IMR-90 (cell line): ENCODE measurements around the gene KRTAP10-11. TPM values are rescaled to one million over a fixed set of nuclear protein-coding genes. Genes with fewer than 3 reads are reported as not detected.

Experiments used
- ATAC-seq: fragments of 200-7000 bp; cut with Tn5 transposase; 2 replicates; pipeline ENCODE4 v1.9.1; 2020; ENCODE audit warnings: low read depth, mild to moderate bottlenecking, moderate library complexity
- BruUV-seq: library from RNA; stranded (reverse); fragments of 400-500 nt; replicated peaks from 2 replicates; lab custom pipeline; 2021; lab: Mats Ljungman, UMichigan
- CTCF ChIA-PET: fragments of 300-600 bp; formaldehyde crosslinking; extraction: SDS; loops from one replicate; lab custom pipeline; 2021; ENCODE audit warnings: antibody characterized with exemption; lab: Yijun Ruan, JAX
- POLR2A ChIA-PET: fragments of 300-600 bp; sonication (Branson Sonifier 250); formaldehyde crosslinking; loops from one replicate; lab custom pipeline; 2022; ENCODE audit warnings: antibody characterized with exemption; ENCODE audit not compliant: unreplicated experiment; lab: Charles Lee
- DNase-seq: peaks from one replicate; pipeline ENCODE4 v3.0.0; 2013
- H2AFZ ChIP-seq: replicated peaks from 2 replicates; pipeline ENCODE3; 2013; ENCODE audit warnings: low read length, mild to moderate bottlenecking; ENCODE audit not compliant: poor library complexity
- H2AK5ac ChIP-seq: 2 replicates; pipeline ENCODE4 v1.6.1; 2013; ENCODE audit warnings: low read depth, low read length, inconsistent platforms
- H2AK9ac ChIP-seq: replicated peaks from 2 replicates; pipeline ENCODE3; 2013; ENCODE audit warnings: mild to moderate bottlenecking, low read depth, low read length, moderate library complexity; ENCODE audit not compliant: poor library complexity
- H2BK120ac ChIP-seq: 2 replicates; pipeline ENCODE4 v1.6.1; 2013; ENCODE audit warnings: low read depth, low read length, inconsistent platforms
- H2BK15ac ChIP-seq: 3 replicates; pipeline ENCODE4 v1.6.1; 2013; ENCODE audit warnings: low read depth, low read length, inconsistent platforms
- H2BK20ac ChIP-seq: 2 replicates; pipeline ENCODE4 v1.6.1; 2013; ENCODE audit warnings: low read depth, mild to moderate bottlenecking, inconsistent platforms, low read length, moderate library complexity
- H2BK5ac ChIP-seq: 2 replicates; pipeline ENCODE4 v1.6.1; 2013; ENCODE audit warnings: mild to moderate bottlenecking, low read depth, low read length, inconsistent platforms; ENCODE audit not compliant: poor library complexity, severe bottlenecking
- H3K14ac ChIP-seq: replicated peaks from 2 replicates; pipeline ENCODE4 v1.6.1; 2013; ENCODE audit warnings: low read depth, low read length, inconsistent platforms
- H3K18ac ChIP-seq: 2 replicates; pipeline ENCODE4 v1.6.1; 2013; ENCODE audit warnings: low read depth, low read length, control low read depth
- H3K23ac ChIP-seq: 2 replicates; pipeline ENCODE4 v1.6.1; 2013; ENCODE audit warnings: low read depth, low read length, inconsistent platforms
- H3K27ac ChIP-seq: 2 replicates; pipeline ENCODE4 v1.5.1; 2013; ENCODE audit warnings: mild to moderate bottlenecking, control low read depth, low read length; ENCODE audit not compliant: insufficient read depth
- H3K27me3 ChIP-seq: 2 replicates; pipeline ENCODE4 v1.6.1; 2013; ENCODE audit warnings: low read length; ENCODE audit not compliant: control insufficient read depth, insufficient read depth
- H3K36me3 ChIP-seq: 2 replicates; pipeline ENCODE4 v1.6.1; 2013; ENCODE audit warnings: low read length, mixed read lengths; ENCODE audit not compliant: control insufficient read depth, insufficient read depth
- H3K4ac ChIP-seq: 2 replicates; pipeline ENCODE4 v1.6.1; 2013; ENCODE audit warnings: low read depth, low read length, inconsistent platforms
- H3K4me1 ChIP-seq: 2 replicates; pipeline ENCODE4 v1.6.1; 2013; ENCODE audit warnings: low read length, mixed read lengths; ENCODE audit not compliant: control insufficient read depth, insufficient read depth
- H3K4me2 ChIP-seq: 2 replicates; pipeline ENCODE4 v1.6.1; 2013; ENCODE audit warnings: low read depth, mild to moderate bottlenecking, control low read depth, low read length, moderate library complexity
- H3K4me3 ChIP-seq: 2 replicates; pipeline ENCODE4 v1.5.1; 2013; ENCODE audit warnings: low read depth, mild to moderate bottlenecking, control low read depth, low read length, moderate library complexity; ENCODE audit not compliant: insufficient read depth
- H3K56ac ChIP-seq: 2 replicates; pipeline ENCODE4 v1.6.1; 2013; ENCODE audit warnings: low read length, inconsistent platforms; ENCODE audit not compliant: insufficient read depth; ENCODE audit errors: extremely low read depth
- H3K79me1 ChIP-seq, 2 experiments: 2 replicates each; pipeline ENCODE4 v1.6.1; 2013; ENCODE audit warnings: low read length in 2 of 2, inconsistent platforms in 1 of 2, low read depth in 1 of 2
- H3K9ac ChIP-seq: 2 replicates; pipeline ENCODE4 v1.6.1; 2013; ENCODE audit warnings: low read depth, low read length, control low read depth
- H3K9me1 ChIP-seq: 2 replicates; pipeline ENCODE4 v1.6.1; 2013; ENCODE audit warnings: low read length, inconsistent platforms; ENCODE audit not compliant: insufficient read depth
- H3K9me3 ChIP-seq: 2 replicates; pipeline ENCODE4 v1.6.1; 2013; ENCODE audit warnings: low read length; ENCODE audit not compliant: control insufficient read depth, insufficient read depth
- H4K20me1 ChIP-seq: 2 replicates; pipeline ENCODE4 v1.6.1; 2013; ENCODE audit warnings: low read length, inconsistent platforms; ENCODE audit not compliant: insufficient read depth
- H4K5ac ChIP-seq: 2 replicates; pipeline ENCODE4 v1.6.1; 2013; ENCODE audit warnings: mild to moderate bottlenecking, low read depth, low read length, control low read depth
- H4K8ac ChIP-seq, 2 experiments: 2 replicates each; pipeline ENCODE4 v1.6.1; 2013; ENCODE audit warnings: low read depth in 2 of 2, low read length in 2 of 2, control low read depth in 1 of 2, inconsistent platforms in 1 of 2
- H4K91ac ChIP-seq: 2 replicates; pipeline ENCODE4 v1.6.1; 2013; ENCODE audit warnings: low read depth, low read length, inconsistent platforms; ENCODE audit not compliant: insufficient read depth
- NFE2L2 ChIP-seq: fragments of 150-350 bp; IDR thresholded peaks from 2 replicates; pipeline ENCODE4 v1.6.1; 2016; ENCODE audit warnings: low read depth, mild to moderate bottlenecking, low read length
- RAD21 ChIP-seq: IDR thresholded peaks from 2 replicates; pipeline ENCODE4 v1.6.1; 2012; ENCODE audit warnings: low read length, improper control_type of control experiment
- WGBS, 2 experiments: methylation state at CpG; one replicate each; pipeline versions ENCODE4 v1.1.5 to v1.1.7; 2013; ENCODE audit warnings: missing lambda C conversion rate in 2 of 2; ENCODE audit not compliant: insufficient read length in 1 of 2; ENCODE audit errors: extremely low coverage in 2 of 2; 5-methylcytosine and 5-hydroxymethylcytosine counted together
- dilution Hi-C: fragments of 300-500 bp; cut with HindIII; formaldehyde crosslinking; loops from one replicate; pipeline ENCODE4 v1.14.3; 2018; ENCODE audit warnings: low sequenced_read_pairs; ENCODE audit not compliant: unreplicated experiment
- in situ Hi-C: fragments of 300-500 bp; cut with MboI; formaldehyde crosslinking; loops from 3 replicates; pipeline ENCODE4 v1.14.3; 2019; ENCODE audit warnings: low sequenced_read_pairs, inconsistent platforms, mixed read lengths
- intact Hi-C: fragments of 100-400 bp; cut with micrococcal nuclease; formaldehyde crosslinking; loops from 2 replicates; pipeline ENCODE4 v1.10.0; 2022
- microRNA-seq, 2 experiments: library from miRNA; stranded (forward) in 1 of 2; unstranded in 1 of 2; fragments of 10-50 nt in 1 of 2; fragments of <30 nt in 1 of 2; gene quantifications in 1 of 2; microRNA quantifications in 1 of 2; one replicate each; pipeline versions ENCODE3 to v1.1.0; 2013 to 2020; ENCODE audit not compliant: insufficient read depth in 1 of 2, insufficient read length in 1 of 2, unreplicated experiment in 1 of 2
- polyA plus RNA-seq, 3 experiments: library from polyadenylated mRNA; depleted of rRNA; stranded (reverse); fragments of >200 nt; gene quantifications; 2 replicates each; pipeline ENCODE4 v1.2.3, GENCODE V29; 2012; ENCODE audit warnings: low replicate concordance in 1 of 3
- small RNA-seq, 5 experiments: library from RNA; depleted of rRNA; stranded (forward); fragments of <200 nt; gene quantifications; one replicate each; pipeline ENCODE3, GENCODE V24; 2012
- total RNA-seq: library from RNA; depleted of rRNA; stranded (reverse); fragments of >200 nt; gene quantifications from 2 replicates; pipeline ENCODE4 v1.2.3, GENCODE V29; 2012; rRNA removed

KRTAP10-11 gene
- total and polyA plus RNA-seq, 2 of the 4 experiments (the other 2 are of a cell fraction), result not detected

GRCh38 chr21:44696572-44696971 lies 50.4 kb downstream of the KRTAP10-11 start:
- Histone ChIP-seq H3K79me1 (no peaks in the 10 kb centered on the region), H3K9me1 (no peaks in the 10 kb centered on the region), H3K4me3 (no peak overlapping the region), H4K5ac (no peak overlapping the region), H2AK5ac (no peak overlapping the region), H4K20me1 (no peaks in the 10 kb centered on the region), H3K9ac (no peak overlapping the region), H3K4me1 (no peaks in the 10 kb centered on the region), H2BK20ac (no peak overlapping the region), H2AFZ (no peak overlapping the region), H2BK5ac (no peak overlapping the region), H4K91ac (no peak overlapping the region), H3K36me3 (no peaks in the 10 kb centered on the region), H3K27me3 (peaks cover 50% of the 10 kb centered on the region), H2BK120ac (no peak overlapping the region), H4K8ac (no peak overlapping the region), H3K9me3 (no peaks in the 10 kb centered on the region; the same call in 1 of the 2 replicates), H2AK9ac (no peak overlapping the region), H3K23ac (no peak overlapping the region), H2BK15ac (no peak overlapping the region), H3K18ac (no peak overlapping the region), H3K56ac (no peak overlapping the region), H3K4me2 (no peak overlapping the region), H3K14ac (no peak overlapping the region), H3K4ac (no peak overlapping the region), H3K27ac (no peak overlapping the region)
- 41% methylated on average over 6 of the region's 10 CpGs; no CpG with 5 or more reads in 1 of the 2 experiments for WGBS, 2 experiments
- no peak for DNase-seq
- CTCF ChIA-PET, result no interaction called here
- intact Hi-C loops, result no loop called here
- no TSS peak for BruUV-seq
- POLR2A ChIA-PET, result no interaction called here
- in situ Hi-C loops, result no loop called here
- TF ChIP-seq RAD21 (no peak), NFE2L2 (no peak)
- ATAC-seq, result no peak
- dilution Hi-C loops, result no loop called here

Small RNA genes lying within 50 kb of the gene (microRNA-seq; reads per million reads assigned to microRNA genes)
- not detected for gene KRTAP12-6P (ENCODE audit: insufficient read depth, insufficient read length)

Small RNA genes lying within 50 kb of the gene (small RNA-seq; reads per million reads assigned to genes)
- 0 reads per million in 5 experiments for gene KRTAP12-6P

Other genes starting within 250 kb of the KRTAP10-11 start
- under 0.01 TPM in 2 replicates for gene LRRC3, start 190.9 kb upstream of the KRTAP10-11 start, total RNA-seq
- 0.38 and 0.53 TPM in 2 replicates for gene LRRC3, start 190.9 kb upstream of the KRTAP10-11 start, polyA plus RNA-seq (2012; rRNA removed)
- not detected in 2 replicates for gene KRTAP10-1, start 106.2 kb upstream of the KRTAP10-11 start, total RNA-seq
- not detected in 2 replicates for gene KRTAP10-1, start 106.2 kb upstream of the KRTAP10-11 start, polyA plus RNA-seq (2012; rRNA removed)
- not detected in 2 replicates for gene KRTAP10-2, start 94.9 kb upstream of the KRTAP10-11 start, total RNA-seq
- not detected in 2 replicates for gene KRTAP10-2, start 94.9 kb upstream of the KRTAP10-11 start, polyA plus RNA-seq (2012; rRNA removed)
- gene KRTAP10-3, start 87.6 kb upstream of the KRTAP10-11 start, total RNA-seq, result not detected in 2 replicates
- gene KRTAP10-3, start 87.6 kb upstream of the KRTAP10-11 start, polyA plus RNA-seq (2012; rRNA removed), result not detected in 2 replicates
- gene KRTAP10-4, start 72.7 kb upstream of the KRTAP10-11 start, total RNA-seq, result not detected in 2 replicates
- not detected in 2 replicates for gene KRTAP10-4, start 72.7 kb upstream of the KRTAP10-11 start, polyA plus RNA-seq (2012; rRNA removed)
- not detected in 2 replicates for gene KRTAP10-5, start 65.8 kb upstream of the KRTAP10-11 start, total RNA-seq
- gene KRTAP10-5, start 65.8 kb upstream of the KRTAP10-11 start, polyA plus RNA-seq (2012; rRNA removed), result not detected in 2 replicates
- not detected in 2 replicates for gene KRTAP10-6, start 53.9 kb upstream of the KRTAP10-11 start, total RNA-seq
- not detected in 2 replicates for gene KRTAP10-6, start 53.9 kb upstream of the KRTAP10-11 start, polyA plus RNA-seq (2012; rRNA removed)
- not detected in 2 replicates for gene KRTAP10-7, start 45.8 kb upstream of the KRTAP10-11 start, total RNA-seq
- not detected in 2 replicates for gene KRTAP10-7, start 45.8 kb upstream of the KRTAP10-11 start, polyA plus RNA-seq (2012; rRNA removed)
- gene KRTAP10-8, start 34.3 kb upstream of the KRTAP10-11 start, total RNA-seq, result not detected in 2 replicates
- not detected in 2 replicates for gene KRTAP10-8, start 34.3 kb upstream of the KRTAP10-11 start, polyA plus RNA-seq (2012; rRNA removed)
- not detected in 2 replicates for gene KRTAP10-9, start 19.3 kb upstream of the KRTAP10-11 start, total RNA-seq
- gene KRTAP10-9, start 19.3 kb upstream of the KRTAP10-11 start, polyA plus RNA-seq (2012; rRNA removed), result not detected in 2 replicates
- gene KRTAP10-10, start 9.1 kb upstream of the KRTAP10-11 start, total RNA-seq, result not detected in 2 replicates
- gene KRTAP10-10, start 9.1 kb upstream of the KRTAP10-11 start, polyA plus RNA-seq (2012; rRNA removed), result not detected in 2 replicates
- gene KRTAP12-4, start 8.2 kb downstream of the KRTAP10-11 start, total RNA-seq, result not detected in 2 replicates
- not detected in 2 replicates for gene KRTAP12-4, start 8.2 kb downstream of the KRTAP10-11 start, polyA plus RNA-seq (2012; rRNA removed)
- gene KRTAP12-3, start 11.5 kb downstream of the KRTAP10-11 start, total RNA-seq, result not detected in 2 replicates
- not detected in 2 replicates for gene KRTAP12-3, start 11.5 kb downstream of the KRTAP10-11 start, polyA plus RNA-seq (2012; rRNA removed)
- not detected in 2 replicates for gene KRTAP12-2, start 20.5 kb downstream of the KRTAP10-11 start, total RNA-seq
- not detected in 2 replicates for gene KRTAP12-2, start 20.5 kb downstream of the KRTAP10-11 start, polyA plus RNA-seq (2012; rRNA removed)
- not detected in 2 replicates for gene KRTAP12-1, start 35.7 kb downstream of the KRTAP10-11 start, total RNA-seq
- not detected in 2 replicates for gene KRTAP12-1, start 35.7 kb downstream of the KRTAP10-11 start, polyA plus RNA-seq (2012; rRNA removed)
- not detected in 2 replicates for gene KRTAP10-12, start 50.8 kb downstream of the KRTAP10-11 start, total RNA-seq
- gene KRTAP10-12, start 50.8 kb downstream of the KRTAP10-11 start, polyA plus RNA-seq (2012; rRNA removed), result not detected in 2 replicates
- gene TSPEAR, start 65.2 kb downstream of the KRTAP10-11 start, total RNA-seq, result not detected in 2 replicates
- not detected in 2 replicates for gene TSPEAR, start 65.2 kb downstream of the KRTAP10-11 start, polyA plus RNA-seq (2012; rRNA removed)
- gene UBE2G2, start 155.4 kb downstream of the KRTAP10-11 start, total RNA-seq, result 65.4 and 75.8 TPM in 2 replicates
- 81.9 and 91.7 TPM in 2 replicates for gene UBE2G2, start 155.4 kb downstream of the KRTAP10-11 start, polyA plus RNA-seq (2012; rRNA removed)
- 64.9 and 103 TPM in 2 replicates for gene SUMO3, start 171.6 kb downstream of the KRTAP10-11 start, total RNA-seq
- 101 and 104 TPM in 2 replicates for gene SUMO3, start 171.6 kb downstream of the KRTAP10-11 start, polyA plus RNA-seq (2012; rRNA removed)
- gene PTTG1IP, start 227.3 kb downstream of the KRTAP10-11 start, total RNA-seq, result 194 and 230 TPM in 2 replicates
- 156 and 167 TPM in 2 replicates for gene PTTG1IP, start 227.3 kb downstream of the KRTAP10-11 start, polyA plus RNA-seq (2012; rRNA removed)